OCI-LY1 (cell line): ENCODE results near the gene CHST15.

Source experiments
- H2AFZ ChIP-seq: fragments of 200-600 bp; sonication (generic), shearing (Covaris generic); 2 replicates; pipeline ENCODE4 v1.6.0; 2014; ENCODE audit warnings: antibody characterized with exemption, mild to moderate bottlenecking, low read length
- H3F3A ChIP-seq: fragments of 200-600 bp; sonication (generic), shearing (Covaris generic); 2 replicates; pipeline ENCODE4 v1.6.0; 2014; ENCODE audit warnings: mild to moderate bottlenecking, antibody characterized with exemption, low read length, moderate library complexity; ENCODE audit not compliant: insufficient read depth
- H3K27ac ChIP-seq: fragments of 200-600 bp; sonication (generic); 2 replicates; pipeline ENCODE4 v1.5.1; 2014; ENCODE audit warnings: low read length, mixed run types, mild to moderate bottlenecking, low read depth; ENCODE audit not compliant: poor library complexity, severe bottlenecking
- H3K27me3 ChIP-seq: fragments of 200-600 bp; sonication (generic); 2 replicates; pipeline ENCODE4 v1.6.0; 2014; ENCODE audit warnings: antibody characterized with exemption, mild to moderate bottlenecking, low read length, moderate library complexity; ENCODE audit not compliant: insufficient read depth
- H3K36me3 ChIP-seq: fragments of 200-600 bp; sonication (generic); 2 replicates; pipeline ENCODE4 v1.6.1; 2014; ENCODE audit warnings: mild to moderate bottlenecking, antibody characterized with exemption, low read length, moderate library complexity, mixed read lengths; ENCODE audit not compliant: insufficient read depth
- H3K4me1 ChIP-seq: fragments of 200-600 bp; sonication (generic); 2 replicates; pipeline ENCODE4 v1.5.1; 2014; ENCODE audit warnings: mild to moderate bottlenecking, low read length, moderate library complexity; ENCODE audit not compliant: insufficient read depth, severe bottlenecking
- H3K4me2 ChIP-seq: fragments of 200-600 bp; sonication (generic), shearing (Covaris generic); 2 replicates; pipeline ENCODE4 v1.6.1; 2014; ENCODE audit warnings: low read length
- H3K4me3 ChIP-seq: fragments of 200-600 bp; sonication (generic); 2 replicates; pipeline ENCODE4 v1.5.1; 2014; ENCODE audit warnings: low read length, low read depth, mild to moderate bottlenecking, mixed read lengths; ENCODE audit not compliant: poor library complexity, severe bottlenecking
- H3K79me2 ChIP-seq: fragments of 200-600 bp; shearing (Covaris generic); 2 replicates; pipeline ENCODE4 v1.6.1; 2016; ENCODE audit warnings: mixed run types, low read length, mixed read lengths; ENCODE audit not compliant: insufficient read depth
- H3K9ac ChIP-seq: fragments of 200-600 bp; sonication (generic), shearing (Covaris generic); 2 replicates; pipeline ENCODE4 v1.6.1; 2014; ENCODE audit warnings: mild to moderate bottlenecking, low read length, mixed read lengths
- H3K9me2 ChIP-seq: fragments of 200-600 bp; sonication (generic), shearing (Covaris generic); 2 replicates; pipeline ENCODE4 v1.6.1; 2014; ENCODE audit warnings: low read depth, mild to moderate bottlenecking, low read length, mixed read lengths
- H3K9me3 ChIP-seq: fragments of 200-600 bp; shearing (Covaris generic); 2 replicates; pipeline ENCODE4 v1.6.1; 2014; ENCODE audit warnings: low read length, mixed read lengths
- H4K20me1 ChIP-seq: fragments of 200-600 bp; sonication (generic), shearing (Covaris generic); 2 replicates; pipeline ENCODE4 v1.6.0; 2016; ENCODE audit warnings: mild to moderate bottlenecking, low read length; ENCODE audit not compliant: insufficient read depth
- CTCF ChIP-seq: fragments of 200-600 bp; sonication (generic), shearing (Covaris generic); IDR thresholded peaks from 2 replicates; pipeline ENCODE4 v1.5.1; 2017; ENCODE audit warnings: mild to moderate bottlenecking, antibody characterized with exemption, low read length, moderate library complexity, mixed read lengths
- EZH2 ChIP-seq: fragments of 200-600 bp; sonication (generic), shearing (Covaris generic); IDR thresholded peaks from 2 replicates; pipeline ENCODE4 v1.8.0; 2017; ENCODE audit warnings: borderline replicate concordance, mixed run types, mild to moderate bottlenecking, antibody characterized with exemption, low read length, moderate library complexity, mixed read lengths

CHST15 gene

GRCh38 chr10:124124123-124124768, 30.8 kb upstream of the CHST15 start:
- no peaks in the 10 kb centered on the region for H3K36me3 ChIP-seq
- no peaks in the 10 kb centered on the region for H3F3A ChIP-seq
- H3K4me2 ChIP-seq: peak overlapping the region; percentile 16; the same call in 1 of the 2 replicates
- TF ChIP-seq CTCF (no peak), EZH2 (no peak)
- H3K9me2 ChIP-seq: no peaks in the 10 kb centered on the region
- H2AFZ ChIP-seq: no peak overlapping the region
- no peaks in the 10 kb centered on the region for H3K79me2 ChIP-seq
- no peaks in the 10 kb centered on the region for H3K27me3 ChIP-seq
- no peaks in the 10 kb centered on the region for H4K20me1 ChIP-seq
- H3K9me3 ChIP-seq: no peaks in the 10 kb centered on the region
- peak overlapping the region; percentile 87 for H3K27ac ChIP-seq
- H3K9ac ChIP-seq: no peak overlapping the region; the same call in 1 of the 2 replicates
- H3K4me3 ChIP-seq: no peak overlapping the region
- peaks cover 63% of the 10 kb centered on the region for H3K4me1 ChIP-seq

GRCh38 chr10:124123156-124123555, 29.8 kb upstream of the CHST15 start:
- no peak overlapping the region for H3K4me2 ChIP-seq
- H3K79me2 ChIP-seq: no peaks in the 10 kb centered on the region
- H4K20me1 ChIP-seq: no peaks in the 10 kb centered on the region
- H2AFZ ChIP-seq: no peak overlapping the region
- H3K4me1 ChIP-seq: peaks cover 67% of the 10 kb centered on the region
- TF ChIP-seq EZH2 (no peak), CTCF (no peak)
- H3K9ac ChIP-seq: no peak overlapping the region
- H3K9me2 ChIP-seq: no peaks in the 10 kb centered on the region
- H3K27me3 ChIP-seq: no peaks in the 10 kb centered on the region
- no peak overlapping the region for H3K4me3 ChIP-seq
- H3K36me3 ChIP-seq: no peaks in the 10 kb centered on the region
- H3K9me3 ChIP-seq: no peaks in the 10 kb centered on the region
- peak overlapping the region; percentile 87 for H3K27ac ChIP-seq
- no peaks in the 10 kb centered on the region for H3F3A ChIP-seq

GRCh38 chr10:124122211-124122610, 28.8 kb upstream of the CHST15 start:
- no peaks in the 10 kb centered on the region for H4K20me1 ChIP-seq
- H3K4me3 ChIP-seq: no peak overlapping the region
- peak overlapping the region; percentile 87 for H3K27ac ChIP-seq
- H3K4me2 ChIP-seq: no peak overlapping the region
- no peaks in the 10 kb centered on the region for H3F3A ChIP-seq
- no peaks in the 10 kb centered on the region for H3K79me2 ChIP-seq
- TF ChIP-seq CTCF (no peak), EZH2 (no peak)
- H2AFZ ChIP-seq: no peak overlapping the region
- H3K9me2 ChIP-seq: no peaks in the 10 kb centered on the region
- H3K36me3 ChIP-seq: no peaks in the 10 kb centered on the region
- no peaks in the 10 kb centered on the region for H3K9me3 ChIP-seq
- H3K9ac ChIP-seq: no peak overlapping the region
- H3K27me3 ChIP-seq: no peaks in the 10 kb centered on the region
- H3K4me1 ChIP-seq: peaks cover 67% of the 10 kb centered on the region
